SIG-M5 treated with dmso at 0.1 percent for 504 hours (cell line): ENCODE measurements around the gene SLC10A7.

Experiments
- DNase-seq: peaks from one replicate; lab custom pipeline; 2025; ENCODE audit not compliant: unreplicated experiment; lab: John Stamatoyannopoulos, UW

Gene SLC10A7

GRCh38 chr4:146224326-146224966 is 297.3 kb downstream of the SLC10A7 start:
- no peak for DNase-seq

- DNase-seq: no peak
Measured at GRCh38 chr4:146222313-146222712, 299.4 kb downstream of the SLC10A7 start.

DNA sequence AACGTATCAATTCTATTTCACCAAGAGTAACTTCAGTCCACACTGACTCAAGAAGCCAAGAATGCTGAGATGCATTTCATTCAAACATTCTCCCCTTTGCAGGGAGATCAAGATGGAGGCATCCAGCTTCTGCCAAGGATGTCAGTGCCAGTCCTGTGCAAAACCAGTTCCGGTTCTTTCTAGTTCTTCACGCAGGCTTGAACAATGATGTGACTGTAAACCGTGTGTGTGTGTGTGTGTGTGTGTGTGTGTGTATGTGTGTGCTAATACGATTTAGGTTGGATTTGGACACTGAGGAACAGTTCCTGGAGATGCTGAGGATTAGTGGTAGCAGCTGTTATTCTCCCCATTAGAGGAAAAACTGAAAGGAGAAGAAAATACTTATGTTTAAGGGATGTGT is 307.5 kb downstream of the SLC10A7 start, which contains the start of gene REELD1:
Gene REELD1 (plus strand): TSS at position 301 of the 400 bp plus-strand sequence. CDS start 2,415 bp downstream, outside the sequence.
- no peak for DNase-seq

GRCh38 chr4:146212781-146213180 is 309.0 kb downstream of the SLC10A7 start:
- DNase-seq: no peak

DNA sequence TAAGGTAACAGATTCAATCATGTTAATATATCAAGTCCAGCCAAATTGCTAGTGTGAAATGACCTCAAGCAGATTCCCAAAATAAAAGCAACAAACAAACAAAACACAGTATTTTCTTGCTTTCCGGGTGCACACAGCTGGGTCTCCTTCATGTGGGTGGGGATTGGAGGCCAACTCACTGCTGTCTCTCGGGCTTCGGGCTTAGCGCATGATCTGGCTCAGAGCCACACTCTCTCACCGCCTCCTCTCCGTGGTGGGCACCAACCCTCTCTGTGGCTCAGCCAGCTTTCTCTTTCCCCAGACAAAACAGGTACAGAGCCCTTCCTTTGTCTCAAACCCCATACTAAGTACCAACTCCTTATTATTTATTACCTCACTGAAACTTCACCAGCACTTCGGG is 310.3 kb downstream of the SLC10A7 start:
- no peak for DNase-seq

GRCh38 chr4:146210890-146211289 is 310.9 kb downstream of the SLC10A7 start:
- no peak for DNase-seq

DNA sequence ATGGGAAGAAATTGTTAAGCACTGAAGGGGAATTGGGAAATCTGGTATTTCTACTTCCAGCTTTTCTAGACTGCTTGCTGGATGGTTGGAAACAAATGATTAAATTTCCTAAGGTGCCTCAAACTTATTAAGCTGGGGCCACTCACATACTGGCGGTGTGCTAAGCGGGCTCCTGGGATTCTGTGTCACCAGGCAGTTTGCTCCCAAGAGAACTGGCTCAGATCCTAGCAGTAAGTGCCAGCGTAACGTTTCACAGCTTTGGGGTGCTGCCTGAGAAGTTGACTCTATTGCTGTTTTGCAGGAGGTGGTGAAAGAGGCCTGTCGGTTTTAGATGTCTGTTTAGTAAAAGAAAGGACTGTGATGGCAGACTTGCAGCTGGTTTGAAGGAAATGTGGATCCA is 314.3 kb downstream of the SLC10A7 start:
- no peak for DNase-seq
